Measurements from ENCODE around the gene PDHA2.
"Not testable (repeated sequence)": the region's sequence is repeated elsewhere in the genome, so short reads cannot be mapped to it uniquely, and the experiment has no call there.

PDHA2 gene

DNA sequence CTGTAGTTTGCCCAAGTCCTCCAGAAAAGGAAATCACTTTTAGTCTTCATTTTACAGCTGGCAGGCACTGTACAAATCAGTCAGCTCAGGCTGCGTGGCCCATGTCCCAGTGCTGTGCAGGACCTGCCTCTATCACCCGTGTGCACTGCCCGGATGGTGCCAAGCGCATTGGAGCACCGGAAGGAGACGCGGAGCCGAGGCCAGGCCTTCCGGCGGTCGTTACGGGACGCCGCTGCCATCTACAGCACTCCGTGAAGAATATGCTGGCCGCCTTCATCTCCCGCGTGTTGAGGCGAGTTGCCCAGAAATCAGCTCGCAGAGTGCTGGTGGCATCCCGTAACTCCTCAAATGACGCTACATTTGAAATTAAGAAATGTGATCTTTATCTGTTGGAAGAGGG, at the start of gene PDHA2:
Gene PDHA2 (plus strand): TSS at position 203 of the 400 bp plus-strand sequence. CDS start 58 bp downstream, at position 261.
- DNase-seq (ENCODE audit: extremely low read depth in 1 of 2, low read depth in 1 of 2): no peak

DNA sequence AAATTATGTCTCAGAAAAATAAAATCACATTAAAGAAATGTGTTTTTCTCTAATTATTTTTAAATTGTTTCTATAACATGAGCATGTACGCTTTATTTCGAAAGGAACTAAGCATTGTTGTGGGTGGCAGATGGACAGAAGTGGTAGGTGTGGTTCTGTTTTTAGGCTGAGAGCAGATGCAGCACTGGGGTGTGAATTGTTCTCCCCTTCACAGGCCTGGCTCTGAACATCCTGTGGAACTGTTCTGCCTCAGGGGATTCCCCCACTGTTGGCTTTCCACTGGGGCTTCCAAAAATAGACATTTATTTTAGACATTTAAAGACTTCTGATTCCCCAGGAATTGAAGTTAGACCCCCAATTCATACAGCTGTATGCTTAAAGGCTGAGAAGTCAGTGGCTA, 41.9 kb upstream of the PDHA2 start:
- DNase-seq (ENCODE audit: extremely low read depth in 1 of 2, low read depth in 1 of 2): no peak

- no peak for DNase-seq (ENCODE audit: extremely low read depth in 1 of 2, low read depth in 1 of 2)
These were observed 41.2 kb upstream of the PDHA2 start for GRCh38 chr4:95798727-95799126.

DNA sequence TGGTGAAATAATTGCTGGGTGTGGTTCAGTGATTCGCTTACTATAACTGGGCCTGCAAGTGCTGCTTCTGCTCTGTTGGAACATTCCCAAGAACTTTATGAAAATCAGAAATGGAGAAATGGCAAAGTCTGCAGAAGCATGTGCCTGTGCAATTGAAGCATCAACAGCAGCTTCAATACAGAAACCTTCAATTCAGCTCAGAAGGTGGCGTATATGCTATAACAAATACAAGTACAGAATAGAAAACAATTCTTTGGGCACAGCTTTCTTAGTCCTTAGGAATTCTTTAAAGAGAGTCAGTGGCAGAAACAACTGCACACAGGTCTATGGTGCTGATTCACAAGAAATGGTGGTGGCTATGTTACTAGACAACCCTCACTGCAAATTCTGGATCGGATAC, 18.0 kb upstream of the PDHA2 start:
- no peak for DNase-seq (ENCODE audit: extremely low read depth in 1 of 2, low read depth in 1 of 2)

GRCh38 chr4:95825546-95825945, 14.3 kb upstream of the PDHA2 start:
- DNase-seq (ENCODE audit: extremely low read depth in 1 of 2, low read depth in 1 of 2): no peak

- no peak for DNase-seq (ENCODE audit: extremely low read depth in 1 of 2, low read depth in 1 of 2)
These were observed 9.2 kb upstream of the PDHA2 start for GRCh38 chr4:95830651-95831050.

DNA sequence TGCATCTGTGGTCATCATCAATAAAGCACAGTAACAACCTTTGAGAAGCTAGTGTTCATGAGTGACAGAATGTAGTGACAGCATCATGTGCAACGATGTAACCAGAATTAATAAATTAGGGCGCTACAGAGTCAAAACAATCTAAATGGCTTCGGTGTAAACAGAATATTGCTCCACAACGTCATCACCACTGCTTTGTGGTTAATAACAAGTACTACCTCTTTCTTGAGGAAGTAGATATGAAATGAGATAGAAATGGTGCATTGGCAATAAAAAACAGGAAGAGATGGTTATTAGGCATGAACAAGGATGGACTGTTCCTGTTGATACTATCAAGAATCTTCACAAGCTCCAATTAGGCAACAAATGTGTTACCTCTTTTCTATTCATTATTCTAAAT, 8.7 kb upstream of the PDHA2 start:
- no peak for DNase-seq (ENCODE audit: extremely low read depth in 1 of 2, low read depth in 1 of 2)

DNA sequence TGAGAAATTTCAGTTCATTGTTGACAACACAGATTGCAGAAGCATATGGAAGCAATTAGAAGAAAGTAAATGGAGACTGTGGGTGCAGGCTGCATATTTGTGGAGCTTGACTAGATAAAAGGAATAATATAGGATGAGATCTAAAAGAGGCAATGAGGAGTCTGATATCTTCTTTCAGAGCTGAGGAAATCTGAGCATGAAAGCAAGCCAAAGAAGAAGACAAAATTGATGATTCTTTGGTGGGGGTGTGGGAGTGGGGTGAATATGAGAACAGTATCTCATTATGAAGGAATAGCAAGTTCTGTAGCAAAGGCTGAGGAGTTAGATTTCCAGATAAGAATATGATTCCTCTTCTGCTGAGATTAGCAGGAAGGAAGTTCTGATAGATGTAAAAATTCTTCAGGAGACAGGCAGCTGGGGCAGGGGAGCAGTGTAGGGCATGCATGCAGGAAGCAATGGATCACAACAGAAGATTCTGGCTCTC, 6.1 kb upstream of the PDHA2 start:
- no peak for DNase-seq (ENCODE audit: extremely low read depth in 1 of 2, low read depth in 1 of 2)

DNA sequence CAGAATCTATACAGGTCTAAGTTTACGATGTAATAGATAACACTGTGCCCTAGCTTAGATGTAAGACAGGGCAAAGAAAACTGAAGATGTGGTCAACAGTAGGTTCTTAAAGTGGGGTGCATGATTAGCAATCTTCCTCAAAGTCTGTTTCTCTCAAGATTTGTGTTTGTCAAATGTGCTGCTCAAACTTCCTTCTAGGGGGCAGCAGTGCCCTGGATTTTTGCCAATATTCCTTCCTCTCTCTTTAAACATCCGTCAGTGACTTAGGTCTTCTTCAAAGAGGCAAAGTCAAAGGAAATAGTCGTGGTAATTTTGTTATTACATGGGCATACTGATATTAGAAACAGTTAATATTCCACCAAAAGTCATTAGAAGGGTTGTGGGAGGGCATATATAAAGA, 4.2 kb upstream of the PDHA2 start:
- no peak for DNase-seq (ENCODE audit: extremely low read depth in 1 of 2, low read depth in 1 of 2)

GRCh38 chr4:95838192-95838591, 1.7 kb upstream of the PDHA2 start:
- DNase-seq (ENCODE audit: extremely low read depth in 1 of 2, low read depth in 1 of 2): no peak

DNA sequence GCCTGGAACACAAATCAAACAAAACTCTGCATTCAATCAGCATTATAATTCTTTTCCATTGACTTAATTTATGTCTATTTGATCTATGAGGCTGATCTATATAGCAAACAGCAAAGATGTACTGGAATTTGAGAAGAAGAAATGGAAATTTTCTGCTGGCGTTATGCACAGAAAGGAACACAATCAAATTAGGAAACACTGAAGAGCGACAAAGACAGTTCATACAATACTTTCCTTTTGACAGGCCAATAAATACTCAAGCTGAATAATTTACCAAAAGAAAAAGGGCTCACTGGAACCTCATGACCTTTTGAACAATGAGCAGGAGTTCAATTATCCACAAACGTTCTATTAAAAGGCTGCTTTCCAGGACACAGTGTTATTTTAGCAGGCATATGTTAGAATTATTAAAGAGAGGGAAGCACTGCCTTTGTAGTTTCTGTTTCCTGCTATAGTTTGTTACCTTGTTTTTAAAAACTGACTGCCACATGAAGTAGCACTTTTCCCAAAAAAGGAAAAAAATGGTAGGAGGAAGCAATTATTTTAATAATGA, 8.1 kb downstream of the PDHA2 start:
- DNase-seq (ENCODE audit: extremely low read depth in 1 of 2, low read depth in 1 of 2): no peak

DNA sequence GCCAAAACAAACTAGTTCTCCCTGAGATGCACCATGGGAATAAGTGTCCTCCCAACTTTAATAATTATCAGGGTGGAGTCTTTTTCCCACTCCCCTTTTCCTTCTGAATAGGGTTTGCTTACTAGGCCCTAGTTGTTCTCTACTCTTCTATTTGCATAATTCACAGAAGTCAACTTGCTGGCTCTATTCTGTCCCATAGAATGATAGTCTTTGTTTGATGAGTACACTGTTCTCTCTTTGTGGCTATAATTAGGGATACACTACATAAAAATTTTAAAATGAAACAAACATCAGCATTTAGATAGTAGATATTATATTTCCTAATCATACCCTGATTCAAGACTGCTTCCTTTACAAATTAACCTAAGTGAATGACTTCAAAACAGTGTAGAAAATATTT, 10.3 kb downstream of the PDHA2 start:
- no peak for DNase-seq (ENCODE audit: extremely low read depth in 1 of 2, low read depth in 1 of 2)

- no peak for DNase-seq (ENCODE audit: extremely low read depth in 1 of 2, low read depth in 1 of 2)
These were observed 17.9 kb downstream of the PDHA2 start for GRCh38 chr4:95857761-95858160.

DNA sequence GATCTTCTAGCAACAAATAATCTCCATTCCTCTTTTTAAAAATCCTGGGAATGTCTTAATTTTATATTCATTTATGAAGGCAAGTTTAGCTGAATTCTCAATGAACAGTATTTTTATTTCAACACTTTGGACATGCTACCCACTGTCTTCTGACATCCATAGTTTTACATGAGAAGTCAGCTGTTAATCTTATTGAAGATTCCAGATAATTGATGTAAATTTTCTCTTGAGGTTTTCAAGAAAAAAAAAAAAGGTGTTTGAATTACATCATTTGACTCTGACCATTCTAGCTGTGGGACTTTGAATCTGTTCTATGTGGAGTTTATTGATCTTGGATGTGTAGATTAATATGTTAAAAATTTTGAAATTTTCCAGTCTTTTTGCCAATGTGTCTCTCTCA, 28.0 kb downstream of the PDHA2 start:
- no peak for DNase-seq (ENCODE audit: extremely low read depth in 1 of 2, low read depth in 1 of 2)

DNA sequence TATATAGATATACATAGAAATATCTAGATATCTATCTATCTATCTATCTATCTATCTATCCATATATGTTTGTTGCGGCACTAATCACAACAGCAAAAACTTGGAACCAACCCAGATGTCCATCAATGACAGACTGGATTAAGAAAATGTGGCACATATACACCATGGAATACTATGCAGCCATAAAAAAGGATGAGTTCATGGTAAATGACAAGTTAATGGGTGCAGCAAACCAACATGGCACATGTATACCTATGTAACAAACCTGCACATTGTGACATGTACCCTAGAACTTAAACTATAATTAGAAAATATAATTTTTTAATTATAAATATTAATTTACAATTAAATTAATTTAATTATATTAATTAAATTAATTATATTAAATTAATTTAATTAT, 29.5 kb downstream of the PDHA2 start:
- DNase-seq (ENCODE audit: extremely low read depth in 1 of 2, low read depth in 1 of 2): not testable (repeated sequence)

DNA sequence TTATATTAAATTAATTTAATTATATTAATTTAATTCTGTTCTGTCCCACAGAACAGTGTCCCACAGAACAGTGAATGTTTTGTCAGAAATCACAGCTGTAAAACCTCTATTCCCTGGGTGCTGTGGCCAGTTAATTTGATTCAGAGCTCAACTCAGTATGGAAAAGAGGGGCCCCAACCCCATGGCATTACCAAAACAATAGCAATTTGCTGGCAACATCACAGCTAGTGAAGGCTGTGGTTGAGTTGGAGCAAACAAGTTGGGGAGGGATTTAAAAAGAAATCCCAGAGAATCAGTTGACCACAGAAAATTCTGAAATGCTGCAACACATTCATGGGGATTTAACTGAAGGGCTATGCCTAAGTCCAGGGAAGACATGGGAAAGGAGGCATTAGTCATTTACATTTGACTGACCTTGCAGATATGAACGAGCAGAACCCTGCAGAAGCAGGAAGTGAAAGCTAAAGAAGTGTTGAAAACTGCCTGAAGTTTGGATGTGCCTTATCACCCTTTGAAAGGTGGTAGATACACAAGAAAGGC, 30.1 kb downstream of the PDHA2 start:
- no peak for DNase-seq (ENCODE audit: extremely low read depth in 1 of 2, low read depth in 1 of 2)

DNA sequence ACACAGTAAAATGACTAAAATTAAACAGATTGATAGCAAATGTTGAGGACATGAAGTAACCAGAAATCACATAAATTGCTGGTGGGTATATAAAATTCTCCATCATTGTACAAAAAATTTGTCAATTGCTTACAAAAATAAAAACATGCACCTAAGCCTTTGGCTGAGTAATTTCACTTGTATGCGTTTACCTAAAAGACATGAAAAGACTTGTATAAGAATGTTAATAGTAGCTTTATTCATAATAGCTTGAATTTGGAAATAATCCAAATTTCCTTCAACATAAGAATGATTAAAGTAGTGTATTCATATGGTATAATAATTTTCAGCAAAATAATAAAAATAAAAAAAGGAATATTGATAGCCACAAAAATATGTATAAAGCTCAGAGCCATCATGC, 37.7 kb downstream of the PDHA2 start:
- no peak for DNase-seq (ENCODE audit: extremely low read depth in 1 of 2, low read depth in 1 of 2)

DNA sequence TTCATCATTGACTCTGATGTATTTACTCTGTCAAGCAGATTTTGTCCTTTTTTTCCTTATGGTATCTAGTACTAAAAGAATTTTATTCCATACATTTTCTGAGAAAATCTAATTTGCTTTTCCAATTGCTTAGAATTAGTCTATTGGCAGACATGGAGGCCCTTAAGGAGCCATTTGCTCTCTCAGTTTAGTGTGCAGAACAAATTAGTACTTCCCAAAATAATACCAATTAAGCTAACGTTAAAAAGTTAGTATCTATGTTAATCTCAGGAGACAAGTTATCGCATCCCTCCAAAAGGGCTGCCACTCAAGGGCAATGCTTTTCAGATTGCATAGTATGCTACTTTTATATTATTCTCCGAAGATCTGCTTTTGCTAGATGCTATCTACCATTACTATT, 47.7 kb downstream of the PDHA2 start:
- DNase-seq (ENCODE audit: extremely low read depth in 1 of 2, low read depth in 1 of 2): no peak

- no peak for DNase-seq (ENCODE audit: extremely low read depth in 1 of 2, low read depth in 1 of 2)
These were observed 49.8 kb downstream of the PDHA2 start for GRCh38 chr4:95889662-95890061.
